Stomach (tissue), 19 donors: ENCODE results near the gene JMJD1C. TPM values are rescaled to one million over a fixed set of nuclear protein-coding genes. Genes with fewer than 3 reads are reported as not detected.

ENCODE experiments used
- DNase-seq, 2 donors: peaks; one replicate each; pipeline versions ENCODE4 v3.0.0 to v3.0.0-alpha.2; 2013 to 2019
- H3K27ac ChIP-seq, 5 donors: fragments of 200-600 bp in 4 of 5; sonication (generic) in 4 of 5; one replicate each; pipeline ENCODE4 v1.5.1; 2013 to 2019; ENCODE audit warnings: mild to moderate bottlenecking in 1 of 5, moderate library complexity in 1 of 5
- H3K27me3 ChIP-seq, 3 donors: fragments of 200-600 bp; sonication (generic); one replicate each; pipeline ENCODE4 v1.5.1; 2017 to 2019; ENCODE audit warnings: mixed run types in 1 of 3
- H3K36me3 ChIP-seq, 4 donors: fragments of 200-600 bp; sonication (generic); 1 replicate in 3 of 4; 2 replicates in 1 of 4; pipeline ENCODE4 v1.5.1; 2016 to 2019
- H3K4me1 ChIP-seq, 4 donors: fragments of 200-600 bp; sonication (generic); one replicate each; pipeline ENCODE4 v1.5.1; 2016 to 2019
- H3K4me3 ChIP-seq, 4 donors: fragments of 200-600 bp; sonication (generic) in 3 of 4; one replicate each; pipeline ENCODE4 v1.5.1; 2016 to 2019; ENCODE audit warnings: mild to moderate bottlenecking in 1 of 4
- H3K9me3 ChIP-seq, 4 donors: fragments of 200-600 bp; sonication (generic); one replicate each; pipeline ENCODE4 v1.5.1; 2016 to 2019
- EP300 ChIP-seq: sonication (generic); formaldehyde crosslinking; IDR thresholded peaks from one replicate; pipeline ENCODE4 v1.6.1; 2017; ENCODE audit warnings: antibody characterized with exemption
- POLR2A ChIP-seq, 4 donors: fragments of 450-650 bp; IDR thresholded peaks; one replicate each; pipeline ENCODE4 v1.6.1; 2016; ENCODE audit warnings: antibody characterized with exemption in 4 of 4, control low read depth in 2 of 4, mild to moderate bottlenecking in 1 of 4, moderate library complexity in 1 of 4
- POLR2AphosphoS5 ChIP-seq, 3 donors: sonication (generic); formaldehyde crosslinking; IDR thresholded peaks; one replicate each; pipeline ENCODE4 v1.6.1; 2016; ENCODE audit warnings: antibody characterized with exemption in 3 of 3
- WGBS, 5 donors: extraction: QIAGEN DNeasy Blood & Tissue Kit in 3 of 5; methylation state at CpG; one replicate each; pipeline versions ENCODE4 v1.1.5 to v1.1.7; 2013 to 2018; 5-methylcytosine and 5-hydroxymethylcytosine counted together
- intact Hi-C: fragments of 100-400 bp; cut with DNase I; formaldehyde crosslinking; loops from one replicate; pipeline ENCODE4 v1.15.1; 2023; ENCODE audit warnings: low total_unique reads
- long read RNA-seq, 10 donors: transcript quantifications; one replicate each; lab custom pipeline, GENCODE V29; 2026
- polyA plus RNA-seq, 3 donors: library from polyadenylated mRNA; stranded (reverse); fragments of 200-250 nt; gene quantifications; one replicate each; pipeline ENCODE4 v1.2.3, GENCODE V29; 2013
- total RNA-seq, 5 donors: library from RNA; depleted of rRNA; stranded (reverse); fragments of >200 nt; gene quantifications; one replicate each; pipeline versions ENCODE4 v1.1.0 to v1.2.3, GENCODE V29; 2014 to 2016
- TF ChIP-seq, protein P1 (sequence below), 7 experiments: fragments of 450-650 bp in 4 of 7; fragments of 200-600 bp in 3 of 7; sonication (generic) in 3 of 7; IDR thresholded peaks; one replicate each; pipeline ENCODE4 v1.5.1; 2016 to 2019; ENCODE audit warnings: antibody characterized with exemption in 7 of 7, control low read depth in 2 of 7, mild to moderate bottlenecking in 1 of 7
- donor health status: healthy with polysubstance abuse.
- donor health status: Bipolar disorder and iron deficiency.
- donor health status: healthy.

Gene JMJD1C, protein sequence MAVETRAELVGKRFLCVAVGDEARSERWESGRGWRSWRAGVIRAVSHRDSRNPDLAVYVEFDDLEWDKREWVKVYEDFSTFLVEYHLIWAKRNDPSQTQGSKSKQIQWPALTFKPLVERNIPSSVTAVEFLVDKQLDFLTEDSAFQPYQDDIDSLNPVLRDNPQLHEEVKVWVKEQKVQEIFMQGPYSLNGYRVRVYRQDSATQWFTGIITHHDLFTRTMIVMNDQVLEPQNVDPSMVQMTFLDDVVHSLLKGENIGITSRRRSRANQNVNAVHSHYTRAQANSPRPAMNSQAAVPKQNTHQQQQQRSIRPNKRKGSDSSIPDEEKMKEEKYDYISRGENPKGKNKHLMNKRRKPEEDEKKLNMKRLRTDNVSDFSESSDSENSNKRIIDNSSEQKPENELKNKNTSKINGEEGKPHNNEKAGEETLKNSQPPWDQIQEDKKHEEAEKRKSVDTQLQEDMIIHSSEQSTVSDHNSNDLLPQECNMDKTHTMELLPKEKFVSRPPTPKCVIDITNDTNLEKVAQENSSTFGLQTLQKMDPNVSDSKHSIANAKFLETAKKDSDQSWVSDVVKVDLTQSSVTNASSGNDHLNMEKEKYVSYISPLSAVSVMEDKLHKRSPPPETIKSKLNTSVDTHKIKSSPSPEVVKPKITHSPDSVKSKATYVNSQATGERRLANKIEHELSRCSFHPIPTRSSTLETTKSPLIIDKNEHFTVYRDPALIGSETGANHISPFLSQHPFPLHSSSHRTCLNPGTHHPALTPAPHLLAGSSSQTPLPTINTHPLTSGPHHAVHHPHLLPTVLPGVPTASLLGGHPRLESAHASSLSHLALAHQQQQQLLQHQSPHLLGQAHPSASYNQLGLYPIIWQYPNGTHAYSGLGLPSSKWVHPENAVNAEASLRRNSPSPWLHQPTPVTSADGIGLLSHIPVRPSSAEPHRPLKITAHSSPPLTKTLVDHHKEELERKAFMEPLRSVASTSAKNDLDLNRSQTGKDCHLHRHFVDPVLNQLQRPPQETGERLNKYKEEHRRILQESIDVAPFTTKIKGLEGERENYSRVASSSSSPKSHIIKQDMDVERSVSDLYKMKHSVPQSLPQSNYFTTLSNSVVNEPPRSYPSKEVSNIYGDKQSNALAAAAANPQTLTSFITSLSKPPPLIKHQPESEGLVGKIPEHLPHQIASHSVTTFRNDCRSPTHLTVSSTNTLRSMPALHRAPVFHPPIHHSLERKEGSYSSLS (N-terminal part only)
- total RNA-seq (100 to 1,000 TPM in 2 of 5 donors, 10 to 100 TPM in 3; 26.4 to 235 (median 98.0) TPM), polyA plus RNA-seq (10 to 100 TPM; 13.6 to 26.4 (median 19.1) TPM)
- long read RNA-seq, donor 1, partial matches to known transcripts = 39 of 45 reads
- long read RNA-seq, donor 1, other reads (novel, unspliced or antisense) = 5 of 45 reads
- long read RNA-seq, donor 2, transcript JMJD1C-204 (3 exons, 1,305 nt) = major isoform, 5 of 26 reads
- long read RNA-seq, donor 2, partial matches to known transcripts = 20 of 26 reads
- long read RNA-seq, donor 2, other reads (novel, unspliced or antisense) = 0 of 26 reads
- long read RNA-seq, donor 3, partial matches to known transcripts = 8 of 8 reads
- long read RNA-seq, donor 3, other reads (novel, unspliced or antisense) = 0 of 8 reads
- long read RNA-seq, donor 4, partial matches to known transcripts = 0 of 1 reads
- long read RNA-seq, donor 4, other reads (novel, unspliced or antisense) = 0 of 1 reads
- long read RNA-seq, donor 5, partial matches to known transcripts = 0 of 2 reads
- long read RNA-seq, donor 5, other reads (novel, unspliced or antisense) = 0 of 2 reads
- long read RNA-seq, donor 6, transcript JMJD1C-204 (3 exons, 1,305 nt) = major isoform, 6 of 51 reads
- long read RNA-seq, donor 6, partial matches to known transcripts = 42 of 51 reads
- long read RNA-seq, donor 6, other reads (novel, unspliced or antisense) = 0 of 51 reads
- long read RNA-seq, donor 7, partial matches to known transcripts = 6 of 9 reads
- long read RNA-seq, donor 7, other reads (novel, unspliced or antisense) = 0 of 9 reads
- long read RNA-seq, donor 8, partial matches to known transcripts = 18 of 29 reads
- long read RNA-seq, donor 8, other reads (novel, unspliced or antisense) = 8 of 29 reads
- long read RNA-seq, donor 9 = 0 reads
- long read RNA-seq, donor 10 = 0 reads

GRCh38 chr10:63465293-63466143 lies at the start of gene JMJD1C:
Gene JMJD1C, minus strand, starts transcription at chr10:63465977. Its CDS starts 315 bp downstream, at chr10:63465662.
- H3K9me3 ChIP-seq = no peaks in the 10 kb centered on the region
- peak within 1 kb of the TSS; percentile 78 to 93 (median 86) for H3K4me3 ChIP-seq
- intact Hi-C loops = no loop called here
- TF ChIP-seq POLR2AphosphoS5 (IDR thresholded peaks at IDR 0.05) = peak; percentile 37 to 90 (median 89)
- TF ChIP-seq EP300 = no peak
- TF ChIP-seq, protein P1, sequence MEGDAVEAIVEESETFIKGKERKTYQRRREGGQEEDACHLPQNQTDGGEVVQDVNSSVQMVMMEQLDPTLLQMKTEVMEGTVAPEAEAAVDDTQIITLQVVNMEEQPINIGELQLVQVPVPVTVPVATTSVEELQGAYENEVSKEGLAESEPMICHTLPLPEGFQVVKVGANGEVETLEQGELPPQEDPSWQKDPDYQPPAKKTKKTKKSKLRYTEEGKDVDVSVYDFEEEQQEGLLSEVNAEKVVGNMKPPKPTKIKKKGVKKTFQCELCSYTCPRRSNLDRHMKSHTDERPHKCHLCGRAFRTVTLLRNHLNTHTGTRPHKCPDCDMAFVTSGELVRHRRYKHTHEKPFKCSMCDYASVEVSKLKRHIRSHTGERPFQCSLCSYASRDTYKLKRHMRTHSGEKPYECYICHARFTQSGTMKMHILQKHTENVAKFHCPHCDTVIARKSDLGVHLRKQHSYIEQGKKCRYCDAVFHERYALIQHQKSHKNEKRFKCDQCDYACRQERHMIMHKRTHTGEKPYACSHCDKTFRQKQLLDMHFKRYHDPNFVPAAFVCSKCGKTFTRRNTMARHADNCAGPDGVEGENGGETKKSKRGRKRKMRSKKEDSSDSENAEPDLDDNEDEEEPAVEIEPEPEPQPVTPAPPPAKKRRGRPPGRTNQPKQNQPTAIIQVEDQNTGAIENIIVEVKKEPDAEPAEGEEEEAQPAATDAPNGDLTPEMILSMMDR (IDR thresholded peaks at IDR 0.05) = no peak
- TF ChIP-seq POLR2A (IDR thresholded peaks at IDR 0.05) = peak in 1 of 4 donors; percentile 13
- peaks cover 4 to 39% (median 17%) of the 10 kb centered on the region in 4 donors for H3K4me1 ChIP-seq
- H3K27me3 ChIP-seq = no peaks in the 10 kb centered on the region
- H3K27ac ChIP-seq = peak within 1 kb of the TSS; percentile 62 to 96 (median 90)
- H3K36me3 ChIP-seq = no peaks in the 10 kb centered on the region
- peak; percentile 82 to 96 for DNase-seq
- 0 to 1% (median 0%) methylated on average over 29 to 99 of the region's 99 CpGs for WGBS, 5 donors

DNA sequence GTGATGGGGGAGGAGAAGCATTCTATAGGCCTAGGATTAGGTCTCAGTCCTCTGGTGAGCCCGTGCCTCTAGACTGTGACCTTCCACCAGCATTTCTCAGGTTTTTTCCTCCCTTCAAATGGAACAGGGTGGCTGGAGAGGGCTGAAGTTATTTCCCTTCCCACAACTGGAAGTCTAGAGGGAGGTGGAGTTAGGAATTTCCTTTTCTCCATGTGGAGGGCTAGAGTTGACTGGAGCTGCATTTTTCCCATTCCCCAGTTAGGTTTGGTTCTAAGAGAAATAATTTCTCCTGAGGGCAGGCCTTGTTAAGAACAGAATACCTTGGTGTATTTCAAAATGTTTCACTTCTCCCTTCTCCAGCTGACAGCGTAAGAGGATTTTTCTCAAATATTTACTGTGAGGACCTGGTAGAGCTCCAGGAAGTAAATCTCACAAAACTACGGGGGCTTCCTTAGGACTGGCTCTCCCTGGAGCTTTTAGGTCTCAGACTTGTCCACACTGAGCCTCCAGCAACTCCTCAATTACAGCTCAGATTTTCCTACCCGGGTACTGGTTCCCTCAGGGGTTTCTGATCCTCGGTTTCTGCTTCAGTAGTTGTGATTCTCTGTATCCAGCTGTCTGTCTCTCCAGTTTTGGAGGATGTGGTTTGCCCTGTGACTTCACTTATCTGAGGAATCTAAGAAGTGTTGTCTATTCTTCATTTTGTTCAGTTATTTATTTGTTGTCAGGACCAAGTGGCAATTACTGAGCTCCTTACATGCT lies 49.4 kb upstream of the JMJD1C start:
- H3K9me3 ChIP-seq = peaks cover 0 to 3% (median 0%) of the 10 kb centered on the region in 4 donors
- peak overlapping the region in 4 of 5 donors; percentile 18 to 74 (median 55) for H3K27ac ChIP-seq
- DNase-seq = peak in 1 of 2 donors; percentile 14
- intact Hi-C loops = no loop called here
- H3K4me3 ChIP-seq = no peak overlapping the region
- no peak for TF ChIP-seq POLR2AphosphoS5 (IDR thresholded peaks at IDR 0.05)
- TF ChIP-seq POLR2A (IDR thresholded peaks at IDR 0.05) = no peak
- TF ChIP-seq, protein P1 (IDR thresholded peaks at IDR 0.05) = no peak
- no peaks in the 10 kb centered on the region for H3K27me3 ChIP-seq
- H3K36me3 ChIP-seq = no peaks in the 10 kb centered on the region
- H3K4me1 ChIP-seq = peaks cover 19 to 64% (median 43%) of the 10 kb centered on the region in 4 donors
- 40 to 61% (median 53%) methylated on average over 5 of the region's 5 CpGs for WGBS, 5 donors
